IPS-15b (cell line): Measurements from ENCODE around the gene SLC39A9.
"Not testable (repeated sequence)": the region's sequence is repeated elsewhere in the genome, so short reads cannot be mapped to it uniquely, and the experiment has no call there.

Source experiments
- H3K27me3 ChIP-seq: one replicate; pipeline ENCODE4 v1.6.1; 2013; ENCODE audit warnings: low read length; ENCODE audit not compliant: control insufficient read depth, insufficient read depth
- H3K36me3 ChIP-seq: one replicate; pipeline ENCODE4 v1.6.1; 2013; ENCODE audit warnings: low read length; ENCODE audit not compliant: control insufficient read depth, insufficient read depth
- H3K4me1 ChIP-seq: one replicate; pipeline ENCODE4 v1.6.1; 2013; ENCODE audit warnings: mild to moderate bottlenecking, low read length; ENCODE audit not compliant: control insufficient read depth, insufficient read depth
- H3K4me3 ChIP-seq: one replicate; pipeline ENCODE4 v1.5.1; 2013; ENCODE audit warnings: low read depth, low read length
- H3K9ac ChIP-seq: one replicate; pipeline ENCODE4 v1.6.1; 2013; ENCODE audit warnings: low read depth, mild to moderate bottlenecking, low read length
- H3K9me3 ChIP-seq: one replicate; pipeline ENCODE4 v1.6.1; 2013; ENCODE audit warnings: mild to moderate bottlenecking, low read length; ENCODE audit not compliant: control insufficient read depth, insufficient read depth

Gene SLC39A9

GRCh38 chr14:69401841-69402240, 3.3 kb downstream of the SLC39A9 start:
- H3K9ac ChIP-seq, result no peak overlapping the region
- no peaks in the 10 kb centered on the region for H3K36me3 ChIP-seq
- no peaks in the 10 kb centered on the region for H3K9me3 ChIP-seq
- no peaks in the 10 kb centered on the region for H3K27me3 ChIP-seq
- H3K4me3 ChIP-seq, result no peak overlapping the region
- H3K4me1 ChIP-seq, result no peaks in the 10 kb centered on the region

GRCh38 chr14:69404478-69404877, 6.0 kb downstream of the SLC39A9 start:
- H3K9ac ChIP-seq, result no peak overlapping the region
- H3K9me3 ChIP-seq, result no peaks in the 10 kb centered on the region
- no peaks in the 10 kb centered on the region for H3K27me3 ChIP-seq
- H3K4me1 ChIP-seq, result no peaks in the 10 kb centered on the region
- no peaks in the 10 kb centered on the region for H3K36me3 ChIP-seq
- no peak overlapping the region for H3K4me3 ChIP-seq

- no peak overlapping the region for H3K4me3 ChIP-seq
- no peaks in the 10 kb centered on the region for H3K27me3 ChIP-seq
- H3K9me3 ChIP-seq, result no peaks in the 10 kb centered on the region
- H3K36me3 ChIP-seq, result no peaks in the 10 kb centered on the region
- no peak overlapping the region for H3K9ac ChIP-seq
- no peaks in the 10 kb centered on the region for H3K4me1 ChIP-seq
Measured at GRCh38 chr14:69404883-69405282, 6.4 kb downstream of the SLC39A9 start.

- no peaks in the 10 kb centered on the region for H3K27me3 ChIP-seq
- no peaks in the 10 kb centered on the region for H3K9me3 ChIP-seq
- no peaks in the 10 kb centered on the region for H3K4me1 ChIP-seq
- no peak overlapping the region for H3K9ac ChIP-seq
- H3K36me3 ChIP-seq, result no peaks in the 10 kb centered on the region
- no peak overlapping the region for H3K4me3 ChIP-seq
Measured at GRCh38 chr14:69405762-69406161, 7.3 kb downstream of the SLC39A9 start.

- no peak overlapping the region for H3K4me3 ChIP-seq
- no peaks in the 10 kb centered on the region for H3K36me3 ChIP-seq
- H3K9me3 ChIP-seq, result no peaks in the 10 kb centered on the region
Measured at GRCh38 chr14:69408331-69408960, 10.0 kb downstream of the SLC39A9 start.

GRCh38 chr14:69413483-69413882, 15.0 kb downstream of the SLC39A9 start:
- Histone ChIP-seq H3K9ac (no peak overlapping the region), H3K9me3 (no peaks in the 10 kb centered on the region), H3K4me3 (no peak overlapping the region), H3K4me1 (peaks cover 3% of the 10 kb centered on the region), H3K27me3 (no peaks in the 10 kb centered on the region), H3K36me3 (no peaks in the 10 kb centered on the region)

More at GRCh38 chr14:69408331-69408960, 10.0 kb downstream of the SLC39A9 start:
- H3K4me1 ChIP-seq, result peaks cover 3% of the 10 kb centered on the region
- no peaks in the 10 kb centered on the region for H3K27me3 ChIP-seq
- H3K9ac ChIP-seq, result no peak overlapping the region

- H3K4me1 ChIP-seq, H3K9me3 ChIP-seq, H3K4me3 ChIP-seq, H3K36me3 ChIP-seq, H3K9ac ChIP-seq, H3K27me3 ChIP-seq: not testable (repeated sequence)
Measured at GRCh38 chr14:69416087-69416486, 17.6 kb downstream of the SLC39A9 start.

GRCh38 chr14:69423279-69423678, 24.8 kb downstream of the SLC39A9 start:
- H3K4me3 ChIP-seq, result no peak overlapping the region
- no peaks in the 10 kb centered on the region for H3K4me1 ChIP-seq
- H3K9me3 ChIP-seq, result no peaks in the 10 kb centered on the region
- H3K36me3 ChIP-seq, result peaks cover 15% of the 10 kb centered on the region
- H3K27me3 ChIP-seq, result no peaks in the 10 kb centered on the region
- no peak overlapping the region for H3K9ac ChIP-seq

- Histone ChIP-seq H3K36me3 (peaks cover 15% of the 10 kb centered on the region), H3K9ac (no peak overlapping the region), H3K9me3 (no peaks in the 10 kb centered on the region), H3K27me3 (no peaks in the 10 kb centered on the region), H3K4me1 (no peaks in the 10 kb centered on the region), H3K4me3 (no peak overlapping the region)
Measured at GRCh38 chr14:69424149-69424923, 25.8 kb downstream of the SLC39A9 start.

- Histone ChIP-seq H3K36me3 (peaks cover 9% of the 10 kb centered on the region), H3K4me1 (no peaks in the 10 kb centered on the region)
Measured at GRCh38 chr14:69427596-69427995, 29.1 kb downstream of the SLC39A9 start.

GRCh38 chr14:69428289-69428998, 30.0 kb downstream of the SLC39A9 start:
- no peak overlapping the region for H3K9ac ChIP-seq
- H3K36me3 ChIP-seq, result peaks cover 9% of the 10 kb centered on the region
- H3K9me3 ChIP-seq, result no peaks in the 10 kb centered on the region
- no peak overlapping the region for H3K4me3 ChIP-seq
- H3K27me3 ChIP-seq, result no peaks in the 10 kb centered on the region
- H3K4me1 ChIP-seq, result no peaks in the 10 kb centered on the region

More at GRCh38 chr14:69427596-69427995, 29.1 kb downstream of the SLC39A9 start:
- no peak overlapping the region for H3K4me3 ChIP-seq
- no peaks in the 10 kb centered on the region for H3K27me3 ChIP-seq
- H3K9me3 ChIP-seq, result no peaks in the 10 kb centered on the region
- no peak overlapping the region for H3K9ac ChIP-seq
